ENCODE results near the gene TAF11L9.
"Not testable (repeated sequence)": the region's sequence is repeated elsewhere in the genome, so short reads cannot be mapped to it uniquely, and the experiment has no call there.

TAF11L9 gene

GRCh38 chr5:17594255-17594654, at the start of gene TAF11L9:
TAF11L9 (minus strand) TSS chr5:17594394.
- not testable (repeated sequence) for DNase-seq

DNA sequence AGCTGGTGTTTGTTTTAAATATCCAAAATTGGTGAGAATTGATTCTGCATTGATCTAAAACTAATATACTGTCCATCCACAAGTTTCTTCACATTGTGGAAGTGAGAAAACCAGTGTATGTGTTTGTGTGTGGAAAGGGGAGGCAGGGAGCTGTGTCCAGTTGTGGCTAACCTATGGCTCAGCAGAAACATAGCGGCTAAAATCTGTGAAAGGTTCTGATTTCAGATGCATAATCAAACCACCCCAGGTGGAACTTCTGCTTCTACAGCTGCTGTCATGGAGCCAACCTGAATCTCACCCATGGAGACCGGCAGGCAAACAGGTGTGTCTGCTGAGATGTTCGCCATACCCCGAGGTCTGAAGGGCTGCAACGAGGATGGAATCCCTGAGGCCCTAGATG, 40.0 kb upstream of the TAF11L9 start, which contains the start of gene TAF11L14:
TAF11L14 (plus strand) TSS at position 301 of the 400 bp plus-strand sequence.
- DNase-seq: no peak

DNA sequence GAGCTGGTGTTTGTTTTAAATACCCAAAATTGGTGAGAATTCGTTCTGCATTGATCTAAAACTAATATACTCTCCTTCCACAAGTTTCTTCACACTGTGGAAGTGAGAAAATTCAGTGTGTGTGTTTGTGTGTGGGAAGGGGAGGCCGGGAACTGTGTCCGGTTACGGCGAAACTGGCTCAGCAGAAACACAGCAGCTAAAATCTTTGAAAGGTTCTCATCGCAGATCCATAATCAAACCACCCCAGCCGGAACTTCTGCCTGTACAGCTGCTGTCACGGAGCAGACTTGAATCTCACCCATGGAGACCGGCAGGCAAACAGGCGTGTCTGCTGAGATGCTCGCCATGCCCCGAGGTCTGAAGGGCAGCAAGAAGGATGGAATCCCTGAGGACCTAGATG, 37.6 kb upstream of the TAF11L9 start, which contains the start of gene TAF11L13:
TAF11L13 (plus strand) TSS at position 301 of the 400 bp plus-strand sequence.
- DNase-seq: not testable (repeated sequence)

GRCh38 chr5:17625686-17626085, 31.5 kb upstream of the TAF11L9 start:
- DNase-seq: no peak

DNA sequence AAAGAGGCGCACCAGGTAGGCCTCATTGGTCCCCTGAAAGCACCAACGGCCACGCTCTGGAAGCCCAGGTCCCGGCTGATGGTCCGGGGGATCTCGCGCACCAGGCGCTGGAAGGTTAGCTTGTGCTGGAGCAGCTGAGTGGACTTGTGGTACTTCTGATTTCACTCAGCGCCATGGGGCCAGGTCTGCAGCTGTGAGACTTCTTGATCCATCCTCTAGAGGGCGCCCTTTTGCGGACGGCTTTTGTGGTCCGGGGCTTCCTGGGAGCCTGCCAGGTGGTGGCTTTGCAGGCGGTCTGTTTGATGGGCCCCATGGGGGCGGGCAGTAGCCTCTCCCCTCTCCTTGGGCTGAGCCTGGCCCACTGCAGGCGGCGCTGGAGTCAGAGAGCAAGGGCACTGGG, 26.4 kb upstream of the TAF11L9 start:
- no peak for DNase-seq

DNA sequence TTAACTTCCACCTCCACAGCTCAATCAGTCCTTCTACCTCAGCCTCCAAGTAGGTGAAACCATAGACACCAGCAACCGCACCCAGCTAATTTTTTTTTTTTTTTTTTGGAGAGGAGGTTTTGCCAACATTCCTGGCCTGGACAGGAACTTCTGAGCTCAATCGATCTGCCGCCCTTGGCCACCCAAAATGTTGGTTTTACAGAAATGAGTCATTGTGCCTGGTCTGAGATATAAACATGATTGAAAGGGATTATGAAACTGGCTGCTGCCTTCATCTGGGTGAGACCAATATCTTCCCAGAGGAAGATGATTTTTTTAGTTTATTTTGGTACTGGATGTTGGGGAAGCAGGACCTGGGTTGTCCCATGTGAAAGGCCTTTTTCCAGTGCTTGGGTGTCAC, 25.2 kb upstream of the TAF11L9 start:
- no peak for DNase-seq

- no peak for DNase-seq
These were observed 20.8 kb upstream of the TAF11L9 start for GRCh38 chr5:17614872-17615605.

- DNase-seq: not testable (repeated sequence)
These were observed 15.9 kb upstream of the TAF11L9 start, which contains the start of gene TAF11L12 for GRCh38 chr5:17610092-17610491. TAF11L12 (plus strand) TSS chr5:17610392.

GRCh38 chr5:17607461-17607860, 13.3 kb upstream of the TAF11L9 start:
- DNase-seq: not testable (repeated sequence)

GRCh38 chr5:17604951-17605350, 10.8 kb upstream of the TAF11L9 start:
- no peak for DNase-seq

DNA sequence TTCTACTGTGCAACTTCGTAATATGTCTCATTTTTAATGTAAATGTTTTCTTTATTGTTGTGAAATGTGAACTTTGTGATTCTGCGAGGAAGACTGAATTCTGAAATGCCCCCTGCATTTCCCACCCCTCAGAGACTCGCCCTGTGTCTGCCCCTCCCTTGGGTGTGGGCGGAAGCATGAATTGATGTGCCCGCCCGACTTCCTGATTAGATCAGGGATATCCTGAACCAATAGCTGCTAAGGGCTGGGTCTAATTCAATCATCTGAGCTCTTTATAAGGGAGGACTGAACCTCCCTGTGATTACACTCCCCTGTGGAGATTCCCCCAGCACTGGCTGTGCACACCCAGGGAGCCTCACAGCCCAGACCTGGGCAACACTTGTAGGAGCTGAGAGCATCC, 9.7 kb upstream of the TAF11L9 start, which contains the start of gene TAF11L11:
TAF11L11 (plus strand) TSS at position 304 of the 400 bp plus-strand sequence.
- not testable (repeated sequence) for DNase-seq

DNA sequence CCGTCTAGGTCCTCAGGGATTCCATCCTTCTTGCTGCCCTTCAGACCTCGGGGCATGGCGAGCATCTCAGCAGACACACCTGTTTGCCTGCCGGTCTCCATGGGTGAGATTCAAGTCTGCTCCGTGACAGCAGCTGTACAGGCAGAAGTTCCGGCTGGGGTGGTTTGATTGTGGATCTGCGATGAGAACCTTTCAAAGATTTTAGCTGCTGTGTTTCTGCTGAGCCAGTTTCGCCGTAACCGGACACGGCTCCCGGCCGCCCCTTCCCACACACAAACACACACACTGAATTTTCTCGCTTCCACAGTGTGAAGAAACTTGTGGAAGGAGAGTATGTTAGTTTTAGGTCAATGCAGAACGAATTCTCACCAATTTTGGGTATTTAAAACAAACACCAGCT, 3.5 kb upstream of the TAF11L9 start, which contains the start of gene TAF11L10:
TAF11L10 (minus strand) TSS at position 101 of the 400 bp plus-strand sequence.
- not testable (repeated sequence) for DNase-seq

GRCh38 chr5:17590860-17591259, 3.3 kb downstream of the TAF11L9 start, which contains the start of gene TAF11L8:
TAF11L8 (minus strand) TSS chr5:17590960.
- DNase-seq: not testable (repeated sequence)

- DNase-seq: not testable (repeated sequence)
These were observed 8.5 kb downstream of the TAF11L9 start, which contains the start of gene TAF11L7 for GRCh38 chr5:17585658-17586057. TAF11L7 (minus strand) TSS chr5:17585758.
